Kidney (tissue), 14 donors: ENCODE results near the gene NTNG1. TPM values are rescaled to one million over a fixed set of nuclear protein-coding genes. Genes with fewer than 3 reads are reported as not detected.

Experiments
- DNase-seq, 5 donors: peaks; one replicate each; pipeline ENCODE4 v3.0.0-alpha.2; 2013 to 2020
- FAIRE-seq: peaks from 2 replicates; lab custom pipeline; 2012; peaks lifted over from hg19 to GRCh38; lab: Jason Lieb, UNC
- H3K27ac ChIP-seq, 2 donors: one replicate each; pipeline ENCODE4 v1.7.0; 2013; ENCODE audit warnings: low read depth in 2 of 2, low read length in 2 of 2, inconsistent platforms in 1 of 2
- H3K27me3 ChIP-seq: one replicate; pipeline ENCODE4 v1.7.1; 2013; ENCODE audit warnings: low read length, inconsistent platforms; ENCODE audit not compliant: control insufficient read depth, insufficient read depth
- H3K36me3 ChIP-seq, 3 donors: one replicate each; pipeline versions ENCODE4 v1.7.0 to v1.7.1; 2013; ENCODE audit warnings: low read length in 3 of 3, control low read depth in 1 of 3, inconsistent platforms in 1 of 3; ENCODE audit not compliant: insufficient read depth in 3 of 3, control insufficient read depth in 2 of 3
- H3K4me1 ChIP-seq, 3 donors: one replicate each; pipeline versions ENCODE4 v1.7.0 to v1.7.1; 2013; ENCODE audit warnings: low read length in 3 of 3, inconsistent platforms in 1 of 3, low read depth in 1 of 3; ENCODE audit not compliant: control insufficient read depth in 2 of 3, insufficient read depth in 2 of 3
- H3K4me3 ChIP-seq, 3 donors: one replicate each; pipeline versions ENCODE4 v1.7.0 to v1.8.1; 2013; ENCODE audit warnings: low read length in 3 of 3, control low read depth in 1 of 3, inconsistent platforms in 1 of 3
- H3K9ac ChIP-seq, 3 donors: one replicate each; pipeline versions ENCODE4 v1.7.0 to v1.7.1; 2013; ENCODE audit warnings: low read length in 3 of 3, control low read depth in 1 of 3, inconsistent platforms in 1 of 3
- H3K9me3 ChIP-seq, 3 donors: one replicate each; pipeline versions ENCODE4 v1.7.0 to v1.7.1; 2013; ENCODE audit warnings: low read length in 3 of 3, control low read depth in 1 of 3, inconsistent platforms in 1 of 3; ENCODE audit not compliant: control insufficient read depth in 2 of 3, insufficient read depth in 1 of 3
- intact Hi-C: fragments of 100-400 bp; cut with DNase I; formaldehyde crosslinking; loops from one replicate; pipeline ENCODE4 v1.11.1; 2022
- polyA plus RNA-seq: library from polyadenylated mRNA; stranded (reverse); fragments of 350-450 nt; fragmentation: Illumina TruSeq; extraction: RNeasy Lipid Tissue Mini Kit (QIAGEN cat#74804); gene quantifications from one replicate; pipeline ENCODE4 v1.2.3, GENCODE V29; 2014; ENCODE audit warnings: low read depth, low replicate concordance; ENCODE audit not compliant: insufficient read depth
- total RNA-seq: library from RNA; stranded (reverse); fragmentation: NEBNext Ultra II Directional; extraction: Animal tissue kit (Norgen Biotek cat#: 25700); gene quantifications from one replicate; pipeline ENCODE4 v1.2.1, GENCODE V29; 2021
- TF ChIP-seq, protein P1 (sequence below): IDR thresholded peaks from 3 replicates; pipeline ENCODE4 v1.5.1; 2012; ENCODE audit warnings: mild to moderate bottlenecking, moderate library complexity, borderline replicate concordance; ENCODE audit not compliant: insufficient read depth; ENCODE audit errors: extremely low read depth
- donor health status: control.
- donor health status: control.
- donor health status: control.
- donor health status: control.
- donor health status: control.
- donor health status: DM: yes; HTN: yes; CAD: no.
- donor health status: Normal renal cell carcinoma (clear cell type).

The NTNG1 gene
- total and polyA plus RNA-seq, 2 donors from 2014 or later, result 2.8 to 7.7 TPM

DNA sequence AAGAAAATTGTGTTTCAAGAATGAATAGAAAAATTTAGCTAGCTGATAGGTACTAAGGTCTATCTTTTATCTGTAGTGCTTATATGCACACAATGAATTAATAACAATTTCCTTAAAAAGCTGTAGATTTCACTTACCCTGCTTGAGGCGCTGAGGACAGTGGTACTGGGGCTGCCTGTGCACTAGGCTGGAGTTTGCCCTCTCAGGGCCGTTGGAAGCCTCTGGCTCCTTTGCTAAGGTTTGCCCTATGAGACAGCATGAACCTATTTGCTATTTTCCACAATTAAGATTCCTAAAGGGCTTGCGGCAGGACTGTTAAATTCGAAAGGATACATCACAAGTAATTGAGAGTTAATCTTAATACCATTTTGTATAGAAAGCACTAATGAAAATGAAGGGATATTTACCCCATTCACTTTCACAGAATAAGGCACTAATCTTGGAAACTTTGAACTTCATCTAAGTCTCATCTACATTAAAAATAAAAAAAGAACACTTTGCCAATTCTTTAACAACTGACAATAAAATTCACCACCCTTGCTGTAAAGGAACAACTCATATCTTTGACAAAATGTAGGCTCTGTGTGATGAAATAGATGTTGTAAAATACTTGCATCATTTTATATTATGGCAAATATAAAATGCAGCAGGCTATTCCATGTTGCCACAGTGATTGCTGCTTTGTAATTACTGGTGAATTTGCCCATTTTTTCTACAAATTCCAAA, 293.0 kb downstream of the NTNG1 start:
- H3K9me3 ChIP-seq, result no peaks in the 10 kb centered on the region
- TF ChIP-seq, protein P1, sequence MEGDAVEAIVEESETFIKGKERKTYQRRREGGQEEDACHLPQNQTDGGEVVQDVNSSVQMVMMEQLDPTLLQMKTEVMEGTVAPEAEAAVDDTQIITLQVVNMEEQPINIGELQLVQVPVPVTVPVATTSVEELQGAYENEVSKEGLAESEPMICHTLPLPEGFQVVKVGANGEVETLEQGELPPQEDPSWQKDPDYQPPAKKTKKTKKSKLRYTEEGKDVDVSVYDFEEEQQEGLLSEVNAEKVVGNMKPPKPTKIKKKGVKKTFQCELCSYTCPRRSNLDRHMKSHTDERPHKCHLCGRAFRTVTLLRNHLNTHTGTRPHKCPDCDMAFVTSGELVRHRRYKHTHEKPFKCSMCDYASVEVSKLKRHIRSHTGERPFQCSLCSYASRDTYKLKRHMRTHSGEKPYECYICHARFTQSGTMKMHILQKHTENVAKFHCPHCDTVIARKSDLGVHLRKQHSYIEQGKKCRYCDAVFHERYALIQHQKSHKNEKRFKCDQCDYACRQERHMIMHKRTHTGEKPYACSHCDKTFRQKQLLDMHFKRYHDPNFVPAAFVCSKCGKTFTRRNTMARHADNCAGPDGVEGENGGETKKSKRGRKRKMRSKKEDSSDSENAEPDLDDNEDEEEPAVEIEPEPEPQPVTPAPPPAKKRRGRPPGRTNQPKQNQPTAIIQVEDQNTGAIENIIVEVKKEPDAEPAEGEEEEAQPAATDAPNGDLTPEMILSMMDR, result no peak
- no peak overlapping the region for H3K4me3 ChIP-seq
- no peaks in the 10 kb centered on the region for H3K4me1 ChIP-seq
- intact Hi-C loops, result no loop called here
- FAIRE-seq (no peak), DNase-seq (no peak)
- H3K9ac ChIP-seq, result no peak overlapping the region
- H3K27ac ChIP-seq, result no peak overlapping the region
- H3K27me3 ChIP-seq, result no peaks in the 10 kb centered on the region
- H3K36me3 ChIP-seq, result no peaks in the 10 kb centered on the region

DNA sequence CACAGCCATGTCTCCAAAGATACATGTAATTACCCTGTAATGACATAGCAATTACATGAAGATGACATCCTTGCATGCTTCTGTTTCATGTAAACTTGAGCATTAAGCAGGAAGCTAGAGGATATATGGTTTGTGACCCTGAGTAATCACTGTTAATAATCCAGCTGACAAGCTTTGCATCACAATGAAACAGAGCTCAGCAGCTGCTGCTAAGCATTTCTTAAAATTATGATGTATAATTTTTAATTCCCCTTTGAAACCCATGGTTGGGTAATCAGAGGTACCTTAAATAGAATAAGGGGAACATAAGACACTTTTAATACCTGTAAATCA, 293.5 kb downstream of the NTNG1 start:
- no peaks in the 10 kb centered on the region for H3K9me3 ChIP-seq
- TF ChIP-seq, protein P1, result no peak
- H3K27ac ChIP-seq, result no peak overlapping the region
- H3K4me1 ChIP-seq, result no peaks in the 10 kb centered on the region
- H3K27me3 ChIP-seq, result no peaks in the 10 kb centered on the region
- H3K4me3 ChIP-seq, result no peak overlapping the region
- no peak for DNase-seq
- FAIRE-seq, result no peak
- intact Hi-C loops, result no loop called here
- no peaks in the 10 kb centered on the region for H3K36me3 ChIP-seq
- no peak overlapping the region for H3K9ac ChIP-seq

- FAIRE-seq (no peak), DNase-seq (no peak)
- Histone ChIP-seq H3K27me3 (no peaks in the 10 kb centered on the region), H3K9ac (no peak overlapping the region), H3K27ac (no peak overlapping the region), H3K4me1 (no peaks in the 10 kb centered on the region), H3K9me3 (no peaks in the 10 kb centered on the region), H3K4me3 (no peak overlapping the region), H3K36me3 (no peaks in the 10 kb centered on the region)
- intact Hi-C loops, result no loop called here
- TF ChIP-seq, protein P1, result no peak
Measured at GRCh38 chr1:107436552-107437241, 295.9 kb downstream of the NTNG1 start.
